Spinal cord (tissue), 10 donors: ENCODE results near the gene CFAP47. TPM values are rescaled to one million over a fixed set of nuclear protein-coding genes. Genes with fewer than 3 reads are reported as not detected.
A peak's percentile ranks its signal among the peaks of the same experiment; 100 is the strongest.
"Not testable (repeated sequence)": the region's sequence is repeated elsewhere in the genome, so short reads cannot be mapped to it uniquely, and the experiment has no call there.

ENCODE experiments used
- DNase-seq, 6 donors: peaks; one replicate each; pipeline versions ENCODE4 v3.0.0 to v3.0.0-alpha.2; 2013 to 2015; ENCODE audit warnings: low spot score in 6 of 6, low read depth in 4 of 6
- H3K27ac ChIP-seq: one replicate; pipeline ENCODE4 v1.5.1; 2013; ENCODE audit warnings: low read depth, low read length, control low read depth
- H3K27me3 ChIP-seq: one replicate; pipeline ENCODE4 v1.6.1; 2013; ENCODE audit warnings: low read length; ENCODE audit not compliant: control insufficient read depth, insufficient read depth
- H3K36me3 ChIP-seq: one replicate; pipeline ENCODE4 v1.6.1; 2013; ENCODE audit warnings: low read length; ENCODE audit not compliant: control insufficient read depth, insufficient read depth
- H3K4me1 ChIP-seq: one replicate; pipeline ENCODE4 v1.6.1; 2013; ENCODE audit warnings: low read length; ENCODE audit not compliant: control insufficient read depth, insufficient read depth
- H3K4me3 ChIP-seq: one replicate; pipeline ENCODE4 v1.5.1; 2013; ENCODE audit warnings: low read depth, low read length, control low read depth
- H3K9me3 ChIP-seq: one replicate; pipeline ENCODE4 v1.6.1; 2013; ENCODE audit warnings: low read length; ENCODE audit not compliant: control insufficient read depth, insufficient read depth
- WGBS: methylation state at CpG from one replicate; pipeline ENCODE4 v1.1.5; 2013; ENCODE audit warnings: missing lambda C conversion rate; ENCODE audit not compliant: insufficient coverage; 5-methylcytosine and 5-hydroxymethylcytosine counted together
- long read RNA-seq, 4 donors: transcript quantifications; one replicate each; lab custom pipeline, GENCODE V29; 2026
- polyA plus RNA-seq, 2 donors: library from polyadenylated mRNA; unstranded; fragments of 120-200 nt; gene quantifications; one replicate each; pipeline ENCODE4 v1.2.1, GENCODE V29; 2013; ENCODE audit not compliant: insufficient read length in 2 of 2
- total RNA-seq, 2 donors: library from RNA; depleted of rRNA in 1 of 2; stranded (reverse); fragments of 120-200 nt in 1 of 2; fragments of >200 nt in 1 of 2; gene quantifications; one replicate each; pipeline versions ENCODE4 v1.2.3 to v1.2.4, GENCODE V29; 2013 to 2014
- donor health status: healthy.

CFAP47 gene
- total RNA-seq, result 10 to 100 TPM; 10.9 to 16.8 TPM
- 1 to 10 TPM; 3.0 to 3.6 TPM for polyA plus RNA-seq
- long read RNA-seq, donor 1, result 0 reads
- long read RNA-seq, donor 2, result 0 reads
- long read RNA-seq, donor 3, result 0 reads
- long read RNA-seq, donor 4, result 0 reads

- peaks cover 4% of the 10 kb centered on the region for H3K27me3 ChIP-seq
- DNase-seq, result peak; percentile 30 to 90 (median 42)
- no peaks in the 10 kb centered on the region for H3K36me3 ChIP-seq
- H3K9me3 ChIP-seq, result peaks cover 1% of the 10 kb centered on the region
- peaks cover 3% of the 10 kb centered on the region for H3K4me1 ChIP-seq
- H3K27ac ChIP-seq, result no peak within 1 kb of the TSS
- peak within 1 kb of the TSS; percentile 48 for H3K4me3 ChIP-seq
- 20% methylated on average over 36 of the region's 38 CpGs for WGBS
These were observed at the start of gene CFAP47 for GRCh38 chrX:35919536-35920309. Gene CFAP47, plus strand, starts transcription at chrX:35919734. Its CDS starts 66 bp downstream, at chrX:35919800.

GRCh38 chrX:35880601-35881000 lies 38.9 kb upstream of the CFAP47 start:
- no peaks in the 10 kb centered on the region for H3K9me3 ChIP-seq
- H3K27me3 ChIP-seq, result no peaks in the 10 kb centered on the region
- H3K36me3 ChIP-seq, result no peaks in the 10 kb centered on the region
- WGBS, result 0% methylated on average over 1 of the region's 2 CpGs
- peak in 1 of 6 donors; percentile 20 for DNase-seq
- no peak overlapping the region for H3K27ac ChIP-seq
- no peaks in the 10 kb centered on the region for H3K4me1 ChIP-seq
- no peak overlapping the region for H3K4me3 ChIP-seq

- Histone ChIP-seq H3K4me3 (no peak overlapping the region), H3K27me3 (no peaks in the 10 kb centered on the region), H3K36me3 (no peaks in the 10 kb centered on the region), H3K9me3 (no peaks in the 10 kb centered on the region), H3K4me1 (no peaks in the 10 kb centered on the region), H3K27ac (no peak overlapping the region)
- no peak for DNase-seq
These were observed 33.4 kb upstream of the CFAP47 start for GRCh38 chrX:35886135-35886534.

- H3K36me3 ChIP-seq, result no peaks in the 10 kb centered on the region
- peak in 3 of 6 donors; percentile 8 to 65 (median 57) for DNase-seq
- no peak overlapping the region for H3K27ac ChIP-seq
- H3K4me3 ChIP-seq, result no peak overlapping the region
- 54% methylated on average over 8 of the region's 9 CpGs for WGBS
- H3K9me3 ChIP-seq, result no peaks in the 10 kb centered on the region
- H3K4me1 ChIP-seq, result no peaks in the 10 kb centered on the region
- H3K27me3 ChIP-seq, result no peaks in the 10 kb centered on the region
These were observed 28.8 kb upstream of the CFAP47 start for GRCh38 chrX:35890699-35891098.

GRCh38 chrX:35986816-35987215 lies 67.3 kb downstream of the CFAP47 start:
- not testable (repeated sequence) for H3K36me3 ChIP-seq, DNase-seq, H3K9me3 ChIP-seq, H3K27ac ChIP-seq, H3K4me3 ChIP-seq, H3K27me3 ChIP-seq, H3K4me1 ChIP-seq
- 78% methylated on average over 6 of the region's 6 CpGs for WGBS

GRCh38 chrX:36007207-36007606 lies 87.7 kb downstream of the CFAP47 start:
- H3K4me1 ChIP-seq, result no peaks in the 10 kb centered on the region
- H3K36me3 ChIP-seq, result no peaks in the 10 kb centered on the region
- no peaks in the 10 kb centered on the region for H3K27me3 ChIP-seq
- DNase-seq, result no peak
- WGBS, result no CpG with 5 or more reads among the region's 5 CpGs
- no peak overlapping the region for H3K27ac ChIP-seq
- H3K9me3 ChIP-seq, result no peaks in the 10 kb centered on the region
- no peak overlapping the region for H3K4me3 ChIP-seq

GRCh38 chrX:36019125-36019524 lies 99.6 kb downstream of the CFAP47 start:
- 54% methylated on average over 2 of the region's 7 CpGs for WGBS
- DNase-seq, result no peak
- no peaks in the 10 kb centered on the region for H3K4me1 ChIP-seq
- no peak overlapping the region for H3K27ac ChIP-seq
- H3K27me3 ChIP-seq, result no peaks in the 10 kb centered on the region
- H3K4me3 ChIP-seq, result no peak overlapping the region
- H3K9me3 ChIP-seq, result no peaks in the 10 kb centered on the region
- H3K36me3 ChIP-seq, result no peaks in the 10 kb centered on the region

- Histone ChIP-seq H3K4me3 (no peak overlapping the region), H3K9me3 (no peaks in the 10 kb centered on the region), H3K27ac (no peak overlapping the region), H3K4me1 (no peaks in the 10 kb centered on the region), H3K27me3 (no peaks in the 10 kb centered on the region), H3K36me3 (no peaks in the 10 kb centered on the region)
- WGBS, result no CpG with 5 or more reads among the region's 2 CpGs
- DNase-seq, result no peak
These were observed 116.0 kb downstream of the CFAP47 start for GRCh38 chrX:36035550-36035949.

GRCh38 chrX:36062778-36063177 lies 143.2 kb downstream of the CFAP47 start:
- H3K4me1 ChIP-seq, result no peaks in the 10 kb centered on the region
- H3K27me3 ChIP-seq, result no peaks in the 10 kb centered on the region
- no CpG with 5 or more reads among the region's 3 CpGs for WGBS
- H3K27ac ChIP-seq, result no peak overlapping the region
- no peak overlapping the region for H3K4me3 ChIP-seq
- H3K36me3 ChIP-seq, result no peaks in the 10 kb centered on the region
- no peaks in the 10 kb centered on the region for H3K9me3 ChIP-seq
- peak in 1 of 6 donors; percentile 1 for DNase-seq

- no peaks in the 10 kb centered on the region for H3K9me3 ChIP-seq
- H3K36me3 ChIP-seq, result no peaks in the 10 kb centered on the region
- no peak overlapping the region for H3K27ac ChIP-seq
- no CpG with 5 or more reads among the region's 2 CpGs for WGBS
- H3K27me3 ChIP-seq, result no peaks in the 10 kb centered on the region
- DNase-seq, result no peak
- H3K4me1 ChIP-seq, result no peaks in the 10 kb centered on the region
- no peak overlapping the region for H3K4me3 ChIP-seq
These were observed 151.5 kb downstream of the CFAP47 start for GRCh38 chrX:36071061-36071460.
